Ureter (tissue), 1 donor: ENCODE data around the gene CFAP299. TPM values are rescaled to one million over a fixed set of nuclear protein-coding genes. Genes with fewer than 3 reads are reported as not detected.

Experiments used
- DNase-seq: peaks from one replicate; pipeline ENCODE4 v3.0.0-alpha.2; 2020; ENCODE audit warnings: low spot score
- total RNA-seq: library from RNA; stranded (reverse); gene quantifications from one replicate; pipeline ENCODE4 v1.2.4, GENCODE V29; 2023
- donor health status: DM: yes; HTN: yes; CAD: no.

The CFAP299 gene
- total RNA-seq, 1 donor from 2014 or later, result not detected

- DNase-seq, result no peak
Observed at GRCh38 chr4:80831383-80832361, 496.1 kb downstream of the CFAP299 start.

GRCh38 chr4:80839281-80839680, 503.8 kb downstream of the CFAP299 start:
- DNase-seq, result no peak

- DNase-seq, result no peak
Observed at GRCh38 chr4:80839792-80840191, 504.3 kb downstream of the CFAP299 start.

- DNase-seq, result no peak
Observed at GRCh38 chr4:80840396-80840795, 504.9 kb downstream of the CFAP299 start.

GRCh38 chr4:80841587-80842281, 506.2 kb downstream of the CFAP299 start:
- no peak for DNase-seq

- no peak for DNase-seq
Observed at GRCh38 chr4:80846210-80846609, 510.7 kb downstream of the CFAP299 start.

GRCh38 chr4:80852061-80852460, 516.5 kb downstream of the CFAP299 start:
- no peak for DNase-seq

GRCh38 chr4:80873571-80873970, 538.0 kb downstream of the CFAP299 start:
- DNase-seq, result no peak

GRCh38 chr4:80874979-80875378, 539.4 kb downstream of the CFAP299 start:
- DNase-seq, result no peak

- DNase-seq, result no peak
Observed at GRCh38 chr4:80875642-80876041, 540.1 kb downstream of the CFAP299 start.

- DNase-seq, result no peak
Observed at GRCh38 chr4:80876810-80877209, 541.3 kb downstream of the CFAP299 start.

GRCh38 chr4:80878218-80878617, 542.7 kb downstream of the CFAP299 start:
- DNase-seq, result no peak

- no peak for DNase-seq
Observed at GRCh38 chr4:80897537-80898303, 562.2 kb downstream of the CFAP299 start.

GRCh38 chr4:80900908-80901307, 565.4 kb downstream of the CFAP299 start:
- DNase-seq, result no peak

- DNase-seq, result no peak
Observed at GRCh38 chr4:80903020-80903419, 567.5 kb downstream of the CFAP299 start.

- DNase-seq, result no peak
Observed at GRCh38 chr4:80909938-80910337, 574.4 kb downstream of the CFAP299 start.

- no peak for DNase-seq
Observed at GRCh38 chr4:80911458-80911857, 575.9 kb downstream of the CFAP299 start.

GRCh38 chr4:80912350-80912749, 576.8 kb downstream of the CFAP299 start:
- no peak for DNase-seq

- no peak for DNase-seq
Observed at GRCh38 chr4:80913381-80913780, 577.9 kb downstream of the CFAP299 start.

GRCh38 chr4:80916770-80917169, 581.2 kb downstream of the CFAP299 start:
- no peak for DNase-seq

GRCh38 chr4:80918004-80918403, 582.5 kb downstream of the CFAP299 start:
- DNase-seq, result no peak

- DNase-seq, result no peak
Observed at GRCh38 chr4:80921441-80921840, 585.9 kb downstream of the CFAP299 start.
